Sciatic nerve (tissue), 2 donors: Measurements from ENCODE around the gene PDE9A. TPM values are rescaled to one million over a fixed set of nuclear protein-coding genes. Genes with fewer than 3 reads are reported as not detected.

Experiments used
- ATAC-seq: fragments of 200-7000 bp; cut with Tn5 transposase; one replicate; pipeline ENCODE4 v1.9.1; 2020; ENCODE audit warnings: mild to moderate bottlenecking, moderate library complexity
- DNase-seq: peaks from one replicate; pipeline ENCODE4 v3.0.0-alpha.2; 2020; ENCODE audit warnings: low spot score
- intact Hi-C: fragments of 100-400 bp; cut with DNase I; formaldehyde crosslinking; loops from one replicate; pipeline ENCODE4 v1.14.2; 2022
- total RNA-seq: library from RNA; stranded (reverse); fragmentation: NEBNext Ultra II Directional; extraction: Animal tissue kit (Norgen Biotek cat#: 25700); gene quantifications from one replicate; pipeline ENCODE4 v1.2.1, GENCODE V29; 2021
- donor health status: DM: no; HTN: no; CAD: no.
- donor health status: DM: no; HTN: no; CAD: no.

PDE9A gene
- total RNA-seq, 1 donor from 2014 or later: 32.6 TPM

DNA sequence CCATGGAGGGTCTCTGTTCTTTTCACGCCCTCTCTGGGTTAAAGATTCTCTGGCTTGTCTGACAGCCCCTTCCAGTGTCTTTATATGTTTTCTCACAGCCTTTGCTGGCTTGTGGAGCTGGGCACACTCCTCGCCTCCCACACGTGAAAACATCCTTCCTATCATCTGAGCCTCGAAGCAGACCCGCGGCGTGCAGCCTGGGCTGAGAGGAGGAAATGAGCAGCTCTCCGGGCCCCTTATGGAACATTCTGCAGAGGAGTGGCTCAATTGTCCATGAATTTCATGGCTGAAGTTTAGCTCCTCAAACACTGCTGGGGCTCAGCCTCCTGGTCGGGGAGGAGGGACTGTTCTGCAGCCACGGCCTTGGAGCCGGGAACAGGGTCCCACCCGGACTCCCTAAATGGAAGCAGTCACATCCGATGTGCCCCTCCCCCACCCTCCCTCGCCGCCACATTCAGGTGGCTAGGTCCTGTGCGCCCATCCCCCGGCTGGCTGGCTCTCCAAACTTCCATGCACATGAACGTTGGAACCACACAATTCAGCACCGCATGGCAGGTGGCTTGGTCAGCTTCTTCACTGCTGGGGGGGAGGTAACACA is 15.1 kb upstream of the PDE9A start:
- DNase-seq: no peak
- ATAC-seq: no peak

DNA sequence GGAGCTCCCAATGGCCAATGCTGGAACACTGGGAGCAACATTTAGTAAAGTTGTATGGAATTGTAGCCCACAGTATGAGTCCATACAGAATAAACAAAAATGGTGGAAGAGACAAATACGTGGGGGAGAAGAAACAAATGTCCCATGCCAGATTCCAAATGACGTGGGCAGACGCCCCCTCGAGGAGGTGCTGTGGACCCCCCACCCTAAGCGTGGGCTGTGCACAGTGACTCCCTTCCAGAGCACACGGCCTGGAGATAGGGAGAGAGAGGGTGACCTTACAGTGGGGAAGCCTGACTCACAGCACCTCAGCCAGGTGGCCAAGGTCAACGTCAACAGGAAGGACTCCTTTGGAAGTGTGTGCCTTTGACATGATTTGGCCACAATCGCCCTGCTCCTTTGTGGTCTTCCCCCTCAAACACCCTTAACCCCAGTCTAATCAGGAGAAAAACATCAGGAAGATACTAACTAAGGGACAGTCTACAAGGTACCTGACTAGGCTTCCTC is 13.7 kb upstream of the PDE9A start:
- no peak for DNase-seq
- no peak for ATAC-seq
- intact Hi-C loops: loop anchor here (10.0 kb wide), 1 partner anchor 185 kb away; no protein-coding TSS in a partner anchor

More for the DNA sequence above, 15.1 kb upstream of the PDE9A start:
- intact Hi-C loops: no loop called here

DNA sequence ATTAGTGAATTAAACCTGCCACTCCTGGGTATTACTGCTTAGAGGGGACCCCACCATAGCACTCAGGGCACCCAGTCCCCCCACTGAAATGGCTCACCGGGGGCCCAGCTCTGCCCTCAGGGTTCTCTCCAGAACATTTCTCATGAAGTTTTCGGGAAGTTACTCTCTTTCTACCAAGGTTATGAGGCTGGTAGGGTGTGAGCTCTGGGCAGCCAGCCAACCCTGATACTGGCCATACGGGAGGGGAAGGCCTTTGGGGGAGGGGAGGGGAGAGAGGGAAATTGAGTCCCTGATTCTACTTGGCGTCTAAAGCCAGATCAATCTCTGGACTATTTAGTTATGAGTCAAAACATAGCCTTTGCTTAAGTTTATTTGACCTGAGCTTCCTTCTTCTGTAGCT is 12.9 kb upstream of the PDE9A start:
- ATAC-seq: no peak
- intact Hi-C loops: loop anchor here (10.0 kb wide), 1 partner anchor 184 kb away; no protein-coding TSS in a partner anchor
- no peak for DNase-seq

DNA sequence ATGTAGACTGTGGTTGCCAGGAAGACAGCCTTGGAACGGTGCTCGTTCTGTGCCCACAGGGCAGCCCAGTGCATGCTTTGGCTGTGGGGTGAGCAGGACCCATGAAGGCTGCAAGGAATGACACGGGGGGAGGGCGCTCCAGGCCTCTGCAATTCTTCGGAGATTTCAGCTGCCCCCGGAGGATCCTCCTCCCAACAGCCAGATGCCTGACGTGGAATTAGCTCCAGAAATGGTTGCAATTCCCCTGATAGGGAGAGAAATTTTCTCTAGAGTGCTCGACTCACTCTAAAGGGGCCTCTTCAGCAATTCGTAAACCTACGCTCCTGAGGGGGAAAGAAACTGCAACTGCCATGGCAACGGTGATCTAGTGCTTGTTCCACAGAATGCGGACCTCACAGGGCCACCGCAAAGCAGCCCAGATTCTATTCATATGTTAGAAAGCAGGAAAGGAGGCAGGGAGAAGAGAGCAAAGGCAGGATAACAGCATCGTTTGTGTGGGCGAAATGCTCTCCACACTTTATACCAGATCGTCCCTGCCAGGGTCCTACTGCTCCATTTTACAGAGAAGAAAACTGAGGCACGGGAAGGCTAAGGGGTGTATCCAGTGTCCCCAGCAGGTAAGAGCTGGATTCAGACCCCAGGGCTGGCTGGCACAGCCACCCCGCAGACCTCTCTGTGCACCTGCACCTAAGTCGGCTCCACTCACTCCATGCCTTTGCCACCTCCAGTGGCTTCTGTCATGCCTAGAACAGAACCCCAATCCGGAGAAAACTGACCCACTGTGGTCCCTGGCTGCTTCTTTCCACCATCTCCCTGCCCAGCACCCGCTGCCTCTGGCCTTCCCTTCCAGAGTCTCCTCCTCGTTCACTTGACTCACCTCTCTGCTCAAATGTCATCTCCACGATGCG is 11.9 kb upstream of the PDE9A start:
- DNase-seq: no peak
- ATAC-seq: peak; percentile 48
- intact Hi-C loops: loop anchor here (10.0 kb wide), 1 partner anchor 183 kb away; no protein-coding TSS in a partner anchor

DNA sequence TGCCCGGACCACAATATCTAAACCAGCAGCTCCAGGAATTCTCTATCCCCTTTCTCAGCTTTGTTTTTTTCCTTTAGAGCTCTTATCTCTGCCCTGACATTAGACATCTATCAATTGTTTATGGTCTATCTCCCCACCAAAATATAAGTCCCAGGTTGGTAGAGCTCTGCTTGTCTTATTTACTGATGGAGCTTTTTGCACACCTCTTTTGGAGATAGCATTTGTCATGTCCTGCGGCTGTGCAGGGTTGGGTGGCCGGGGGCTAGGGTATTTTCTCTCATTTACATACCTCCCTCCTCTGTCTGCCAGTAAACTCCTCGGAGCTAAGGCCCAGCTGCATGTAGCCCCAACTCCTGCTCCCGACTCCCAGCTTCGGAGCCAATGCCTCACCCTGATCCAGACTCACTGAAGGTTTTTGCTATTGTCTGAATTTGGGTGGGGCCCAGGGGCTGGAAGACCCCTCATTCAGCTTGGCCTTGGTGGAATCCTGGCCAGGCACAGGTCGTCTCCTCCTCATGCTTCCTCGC is 11.1 kb upstream of the PDE9A start:
- ATAC-seq (no peak), DNase-seq (no peak)
- intact Hi-C loops: loop anchor here (10.0 kb wide), 1 partner anchor 183 kb away; no protein-coding TSS in a partner anchor

DNA sequence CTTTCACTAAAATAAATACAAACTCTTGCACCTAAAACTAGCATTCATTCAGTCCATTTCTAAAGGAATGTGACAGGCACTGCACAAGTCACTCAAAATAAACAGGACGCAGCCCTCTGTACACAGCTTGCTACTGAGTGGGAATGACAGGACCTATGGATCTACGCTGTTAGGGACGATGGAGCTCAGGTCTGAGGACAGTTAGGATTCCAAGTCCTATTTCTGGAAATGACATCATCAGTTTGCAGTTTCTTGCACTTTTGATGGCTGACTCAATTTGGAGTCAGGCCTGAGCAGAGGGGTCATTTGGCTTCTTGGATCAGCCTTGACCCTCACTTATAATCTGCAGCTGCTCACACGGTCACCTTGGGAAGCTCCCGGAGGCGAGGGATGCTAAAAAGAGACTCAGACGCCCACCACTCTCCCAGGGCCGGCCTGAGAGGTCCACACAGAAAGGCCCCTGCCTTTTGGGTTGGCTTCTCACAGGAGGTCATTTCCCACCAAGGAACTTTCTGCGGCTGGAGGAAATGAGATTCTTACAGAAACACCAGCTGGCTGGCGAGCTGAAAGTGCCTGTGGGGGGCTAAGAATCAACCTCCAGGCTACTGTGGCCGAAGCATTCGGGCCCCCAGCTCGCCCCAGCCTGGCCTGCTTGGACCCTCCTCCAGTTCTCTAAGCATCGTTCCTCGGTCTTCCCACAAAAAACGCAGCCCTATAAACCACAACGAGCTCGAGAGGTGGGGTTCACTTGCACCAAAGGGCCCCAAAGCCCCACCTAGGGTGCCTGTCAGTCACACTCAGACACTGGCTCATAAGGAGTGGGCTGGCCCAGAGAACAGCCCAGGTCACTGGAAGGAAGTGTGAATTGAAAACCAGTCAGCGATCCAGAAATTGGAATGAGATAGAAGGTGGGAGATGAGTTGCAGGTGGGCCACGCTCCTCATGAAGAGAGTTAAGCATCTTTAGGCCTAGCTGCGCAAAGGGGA is 8.9 kb upstream of the PDE9A start:
- intact Hi-C loops: loop anchor here (10.0 kb wide), 1 partner anchor 180 kb away; no protein-coding TSS in a partner anchor
- ATAC-seq (no peak), DNase-seq (no peak)

DNA sequence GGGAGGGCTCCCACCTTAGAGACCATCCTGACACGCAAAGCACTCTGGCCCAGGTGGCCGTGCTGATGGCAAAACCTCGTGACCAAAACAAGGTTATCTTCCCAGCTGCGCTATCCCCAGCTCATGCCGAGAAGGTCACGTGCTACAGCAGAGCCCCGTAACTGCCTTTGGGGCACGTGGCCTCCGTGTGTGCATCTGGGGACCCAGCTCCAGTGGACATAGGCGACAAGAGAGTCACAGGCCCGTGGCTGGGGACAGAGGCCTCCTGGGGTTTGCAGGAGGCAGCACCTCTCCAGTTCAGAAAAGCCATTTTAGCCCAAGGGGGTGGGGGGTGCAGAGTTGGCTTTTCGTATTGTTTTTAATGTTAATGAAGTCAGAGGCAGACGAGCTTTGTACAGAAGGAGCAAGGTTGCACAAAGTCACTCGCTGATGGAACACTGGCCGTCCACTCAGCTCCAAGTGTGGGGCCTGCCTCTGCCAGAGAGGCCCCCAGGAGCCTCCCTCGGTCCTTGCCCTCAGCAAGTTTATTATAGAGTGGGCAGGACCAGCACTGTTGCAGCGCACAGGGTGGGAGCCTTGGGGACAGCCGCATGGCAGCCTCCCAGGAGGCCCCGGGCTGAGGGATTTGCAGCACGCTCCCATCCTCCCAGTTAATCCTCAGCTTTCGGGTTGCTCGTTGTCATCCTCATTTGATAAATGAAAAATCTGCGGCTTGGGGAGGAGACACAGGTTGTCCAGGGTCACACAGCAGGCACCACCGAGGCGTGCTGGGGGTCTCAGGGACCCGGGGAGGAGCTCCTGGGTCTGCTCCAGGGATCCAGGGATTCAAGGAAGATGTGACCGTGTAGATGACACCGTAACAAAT is 8.0 kb upstream of the PDE9A start:
- no peak for ATAC-seq
- intact Hi-C loops: loop anchor here (10.0 kb wide), 1 partner anchor 179 kb away; no protein-coding TSS in a partner anchor
- DNase-seq: no peak

DNA sequence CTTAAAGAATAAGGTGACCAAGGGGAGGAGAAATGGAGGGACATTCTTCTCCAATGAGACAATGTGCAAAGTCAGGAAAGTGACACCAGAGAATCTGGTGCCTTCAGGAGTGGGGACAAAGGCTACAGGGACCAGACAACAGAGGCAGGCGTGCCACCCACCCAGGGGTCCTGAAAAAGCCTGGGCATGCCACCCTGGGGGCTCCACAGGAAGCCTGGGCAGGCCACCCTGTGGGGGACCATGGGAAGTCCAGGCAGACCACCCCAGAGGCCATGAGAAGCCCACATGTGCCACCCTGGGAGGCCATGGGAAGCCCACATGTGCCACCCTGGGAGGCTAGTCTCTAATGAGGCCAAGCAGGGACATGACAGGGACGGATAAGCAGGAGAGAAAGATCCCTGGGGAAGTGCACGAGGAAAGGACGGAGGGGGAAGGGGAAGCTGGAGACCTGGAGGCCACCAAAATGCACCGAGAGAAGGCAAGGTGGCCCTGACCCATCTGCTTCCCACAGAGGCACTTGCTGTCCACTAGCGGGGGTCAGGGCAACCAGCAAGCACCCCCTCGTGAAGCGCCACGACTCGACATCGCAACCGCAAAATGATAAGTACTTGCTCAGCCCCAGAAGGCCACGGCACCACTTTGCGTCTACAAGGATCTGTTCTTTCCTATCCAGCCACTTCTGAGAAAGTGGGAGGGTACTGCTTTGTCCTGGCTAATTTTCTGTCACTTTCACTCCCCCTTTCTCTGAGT is 7.2 kb upstream of the PDE9A start:
- ATAC-seq (no peak), DNase-seq (no peak)
- intact Hi-C loops: loop anchor here (10.0 kb wide), 1 partner anchor 179 kb away; no protein-coding TSS in a partner anchor

DNA sequence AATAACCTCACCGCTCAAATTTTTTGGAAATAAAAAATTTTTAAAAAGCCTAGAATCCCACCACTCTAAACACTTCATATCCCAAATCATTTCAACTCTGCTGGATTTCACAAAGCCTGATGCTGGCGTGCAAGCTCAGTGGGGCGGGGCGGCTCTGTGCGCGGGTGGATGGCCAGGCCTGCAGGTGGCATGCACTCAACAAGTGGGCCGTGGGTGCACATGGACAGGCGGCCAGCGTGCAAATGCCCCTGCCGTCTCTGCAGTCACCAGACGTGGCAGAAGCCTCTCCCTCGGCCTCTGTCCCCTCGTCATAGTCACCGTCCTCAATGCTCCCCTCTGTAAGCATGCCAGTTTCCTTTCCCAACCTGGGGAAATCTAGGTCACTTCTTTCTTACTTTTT is 6.6 kb upstream of the PDE9A start:
- intact Hi-C loops: loop anchor here (10.0 kb wide), 1 partner anchor 178 kb away; no protein-coding TSS in a partner anchor
- DNase-seq (no peak), ATAC-seq (no peak)

DNA sequence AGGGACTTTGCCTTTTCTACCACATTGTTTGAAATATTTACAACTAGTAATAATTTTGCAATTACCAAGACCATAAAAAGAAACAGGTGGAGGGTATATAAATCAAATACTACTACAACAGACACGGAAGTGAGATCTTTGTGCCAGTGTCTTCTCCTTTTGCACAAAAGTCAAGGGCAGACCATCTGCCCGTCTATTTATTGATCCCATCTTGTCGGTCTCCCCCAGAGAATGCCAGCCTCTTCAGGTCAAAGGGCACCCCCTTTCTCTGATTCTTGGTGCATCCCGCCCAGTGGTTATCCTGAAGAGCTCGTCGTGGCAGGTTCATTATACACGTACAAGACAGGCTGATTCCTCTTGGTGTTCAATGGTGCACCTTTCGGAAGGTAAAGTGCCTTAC is 4.8 kb upstream of the PDE9A start:
- intact Hi-C loops: loop anchor here (10.0 kb wide), 1 partner anchor 176 kb away; no protein-coding TSS in a partner anchor
- no peak for ATAC-seq
- no peak for DNase-seq

DNA sequence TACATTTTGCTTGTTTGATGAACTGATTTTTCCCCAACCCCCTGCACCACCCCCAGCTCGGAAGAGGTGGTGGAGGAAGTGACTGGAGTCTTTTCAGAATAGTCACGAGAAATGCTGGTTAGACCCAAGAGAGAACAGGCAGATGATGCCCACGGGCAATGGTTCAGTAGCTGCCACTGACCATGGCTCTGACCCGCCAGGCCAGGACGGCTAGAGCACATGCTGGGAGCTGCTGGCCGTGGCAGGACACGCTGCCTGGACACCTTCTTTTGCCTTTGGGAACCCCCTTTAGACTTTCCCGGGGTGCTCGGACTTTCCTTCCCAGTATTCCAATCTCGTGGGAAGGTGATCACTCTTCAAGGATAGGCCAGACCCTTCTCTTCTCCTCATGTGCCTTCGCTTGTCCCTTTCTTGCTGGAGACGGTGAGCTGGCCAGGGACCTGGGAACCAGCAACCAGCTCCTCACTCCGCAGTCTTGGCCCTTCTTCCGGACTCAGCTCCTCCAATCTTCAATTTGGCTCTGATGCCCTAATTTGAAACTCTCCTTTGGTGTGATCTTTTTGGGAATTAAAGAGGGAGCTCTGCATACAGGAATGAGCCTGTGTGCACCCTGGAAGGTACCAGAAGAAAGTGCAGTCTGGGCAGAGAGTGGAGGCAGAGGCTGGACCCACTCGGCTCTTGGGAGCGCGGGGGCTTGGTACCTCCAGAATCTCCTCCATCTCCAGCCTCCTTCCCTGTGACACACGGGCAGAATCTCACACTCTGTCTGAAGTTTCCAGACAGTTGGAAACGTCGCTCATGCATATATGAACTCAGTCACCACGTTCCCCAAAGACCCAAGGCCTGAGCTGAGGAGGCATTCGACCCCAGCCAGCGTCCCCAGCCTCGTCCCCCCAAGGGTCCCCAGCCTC is 4.0 kb upstream of the PDE9A start:
- no peak for DNase-seq
- ATAC-seq: no peak
- intact Hi-C loops: loop anchor here (10.0 kb wide), 2 partner anchors 95 to 175 kb away; no protein-coding TSS in a partner anchor

DNA sequence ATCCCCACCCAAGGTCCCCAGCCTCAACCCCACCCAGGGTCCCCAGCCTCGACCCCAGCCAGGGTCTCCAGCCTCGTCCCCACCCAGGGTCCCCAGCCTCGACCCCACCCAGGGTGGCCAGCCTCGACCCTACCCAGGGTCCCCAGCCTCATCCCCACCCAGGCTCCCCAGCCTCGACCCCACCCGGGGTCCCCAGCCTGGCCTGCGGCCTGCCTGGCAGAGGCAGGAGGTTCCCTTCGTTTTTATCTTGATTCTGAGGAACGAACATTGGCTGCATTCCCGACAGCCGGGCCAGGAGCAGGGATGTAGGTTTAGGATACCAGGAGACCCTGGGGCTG is 3.4 kb upstream of the PDE9A start:
- DNase-seq: no peak
- intact Hi-C loops: loop anchor here (10.0 kb wide), 1 partner anchor 95 kb away; no protein-coding TSS in a partner anchor
- ATAC-seq: no peak

DNA sequence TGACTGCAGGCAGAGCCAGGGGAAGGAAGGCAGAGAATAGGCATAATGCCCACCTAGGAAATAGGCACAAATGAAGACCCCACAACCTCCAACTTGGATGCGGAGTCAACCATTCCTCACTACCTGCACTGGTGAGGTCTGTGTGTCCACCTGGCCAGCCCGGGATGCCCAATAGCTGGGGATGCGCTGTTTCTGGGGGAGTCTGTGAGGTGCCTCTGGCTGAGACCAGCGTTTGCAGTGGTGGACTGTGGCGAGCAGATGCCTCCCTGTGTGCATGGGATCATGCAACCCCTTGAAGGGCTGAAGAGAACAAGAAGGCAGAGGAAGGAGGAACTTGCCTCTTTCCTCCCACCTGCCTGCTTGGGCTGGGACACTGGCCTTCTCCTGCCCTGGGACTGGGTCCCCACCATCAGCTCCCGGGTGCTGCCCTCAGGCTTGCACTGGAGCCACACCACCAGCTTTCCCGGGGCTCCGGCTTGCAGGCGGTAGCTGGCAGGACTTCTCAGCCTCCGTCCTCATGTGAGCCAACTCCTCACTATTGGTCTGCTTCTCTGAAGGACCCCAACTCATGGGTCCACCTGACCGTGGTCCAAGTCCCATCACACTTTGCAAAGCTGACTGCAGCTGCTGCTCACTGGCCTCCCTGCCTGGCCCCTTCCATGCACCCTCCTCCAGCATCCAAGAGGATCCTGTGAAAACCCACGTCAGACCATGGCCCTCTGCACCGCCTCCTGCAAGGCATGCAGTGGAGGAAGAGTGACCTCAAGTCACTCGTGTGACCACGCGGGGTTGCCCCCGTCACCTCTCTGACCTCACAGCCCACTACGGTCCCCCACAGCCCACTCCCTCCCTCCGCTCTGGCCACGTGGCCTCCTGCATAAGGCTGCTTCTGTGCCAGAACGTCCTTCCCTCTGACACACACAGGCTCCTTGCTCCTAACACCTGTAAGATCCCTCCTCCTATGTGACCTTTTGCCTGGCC is 2.7 kb upstream of the PDE9A start:
- no peak for ATAC-seq
- no peak for DNase-seq
- intact Hi-C loops: loop anchor here (10.0 kb wide), 1 partner anchor 94 kb away; no protein-coding TSS in a partner anchor
